SU-DHL-6 (cell line): ENCODE measurements around the gene SETD1A.

Experiments
- H2AFZ ChIP-seq: fragments of 200-600 bp; sonication (generic); 2 replicates; pipeline ENCODE4 v1.6.1; 2014; ENCODE audit warnings: low read depth, mild to moderate bottlenecking, moderate library complexity, mixed read lengths, antibody characterized with exemption, low read length; ENCODE audit not compliant: severe bottlenecking
- H3F3A ChIP-seq: fragments of 200-600 bp; shearing (Covaris generic); 2 replicates; pipeline ENCODE4 v1.6.0; 2016; ENCODE audit warnings: antibody characterized with exemption, mild to moderate bottlenecking; ENCODE audit not compliant: insufficient read depth
- H3K27ac ChIP-seq: fragments of 200-600 bp; sonication (generic); 2 replicates; pipeline ENCODE4 v1.5.1; 2016; ENCODE audit warnings: low read depth, mild to moderate bottlenecking, low read length, moderate library complexity, mixed read lengths
- H3K27me3 ChIP-seq: fragments of 200-600 bp; sonication (generic), shearing (Covaris generic); 2 replicates; pipeline ENCODE4 v1.6.0; 2014; ENCODE audit warnings: mild to moderate bottlenecking, low read length
- H3K36me3 ChIP-seq: fragments of 200-600 bp; sonication (generic); 2 replicates; pipeline ENCODE4 v1.6.1; 2014; ENCODE audit warnings: mild to moderate bottlenecking, low read length, mixed read lengths
- H3K4me2 ChIP-seq: fragments of 300-600, 200-600 bp; shearing (Covaris generic), sonication (generic); 2 replicates; pipeline ENCODE4 v1.6.0; 2014; ENCODE audit warnings: low read length, low read depth, mild to moderate bottlenecking; ENCODE audit not compliant: poor library complexity, severe bottlenecking
- H3K4me3 ChIP-seq: fragments of 200-600 bp; sonication (generic); 2 replicates; pipeline ENCODE4 v1.5.1; 2014; ENCODE audit warnings: antibody characterized with exemption, low read length, mild to moderate bottlenecking, mixed read lengths; ENCODE audit not compliant: insufficient read depth, poor library complexity, severe bottlenecking
- H3K79me2 ChIP-seq: fragments of 200-600 bp; sonication (generic); 2 replicates; pipeline ENCODE4 v1.6.1; 2014; ENCODE audit warnings: mild to moderate bottlenecking, low read length, moderate library complexity; ENCODE audit not compliant: insufficient read depth
- H3K9ac ChIP-seq: fragments of 200-600 bp; sonication (generic); 2 replicates; pipeline ENCODE4 v1.7.0; 2014; ENCODE audit warnings: mild to moderate bottlenecking, low read length
- H3K9me2 ChIP-seq: fragments of 200-600 bp; sonication (generic); replicated peaks from 2 replicates; pipeline ENCODE4 v1.6.1; 2014; ENCODE audit warnings: low read length; ENCODE audit not compliant: insufficient read depth
- H3K9me3 ChIP-seq: fragments of 200-600 bp; sonication (generic); 2 replicates; pipeline ENCODE4 v1.6.1; 2014; ENCODE audit warnings: low read length, mixed read lengths; ENCODE audit not compliant: insufficient read depth
- H4K20me1 ChIP-seq: fragments of 200-600 bp; sonication (generic); 2 replicates; pipeline ENCODE4 v1.6.1; 2014; ENCODE audit warnings: low read depth, mild to moderate bottlenecking, antibody characterized with exemption, low read length, moderate library complexity, mixed read lengths
- CTCF ChIP-seq: fragments of 200-600 bp; sonication (generic); IDR thresholded peaks from one replicate; pipeline ENCODE4 v1.5.1; 2017; ENCODE audit warnings: antibody characterized with exemption, mild to moderate bottlenecking, low read length, moderate library complexity; ENCODE audit not compliant: insufficient read depth, poor library complexity, severe bottlenecking
- EZH2phosphoT487 ChIP-seq: fragments of 200-600 bp; sonication (generic), shearing (Covaris generic); conservative IDR thresholded peaks from 2 replicates; pipeline ENCODE4 v1.6.1; 2018; ENCODE audit warnings: mild to moderate bottlenecking, antibody characterized with exemption, low read length, moderate library complexity, mixed read lengths

Gene SETD1A

GRCh38 chr16:31004658-31005057 lies 47.1 kb downstream of the SETD1A start:
- H3K4me3 ChIP-seq: no peak overlapping the region
- H3F3A ChIP-seq: no peaks in the 10 kb centered on the region
- H3K9ac ChIP-seq: no peak overlapping the region
- no peaks in the 10 kb centered on the region for H3K27me3 ChIP-seq
- no peak for TF ChIP-seq CTCF
- no peak for TF ChIP-seq EZH2phosphoT487
- H3K79me2 ChIP-seq: no peaks in the 10 kb centered on the region
- H2AFZ ChIP-seq: no peak overlapping the region
- no peak overlapping the region for H3K27ac ChIP-seq
- no peaks in the 10 kb centered on the region for H3K9me3 ChIP-seq
- H3K36me3 ChIP-seq: no peaks in the 10 kb centered on the region
- no peak overlapping the region for H3K4me2 ChIP-seq
- H3K9me2 ChIP-seq: no peaks in the 10 kb centered on the region
- H4K20me1 ChIP-seq: no peaks in the 10 kb centered on the region

- no peaks in the 10 kb centered on the region for H3K36me3 ChIP-seq
- no peaks in the 10 kb centered on the region for H3K9me3 ChIP-seq
- no peak overlapping the region for H3K4me3 ChIP-seq
- no peak for TF ChIP-seq EZH2phosphoT487
- TF ChIP-seq CTCF: no peak
- H3K27me3 ChIP-seq: no peaks in the 10 kb centered on the region
- no peak overlapping the region for H2AFZ ChIP-seq
- H3K27ac ChIP-seq: no peak overlapping the region
- H3K9ac ChIP-seq: no peak overlapping the region
- no peak overlapping the region for H3K4me2 ChIP-seq
- H3F3A ChIP-seq: no peaks in the 10 kb centered on the region
- H3K79me2 ChIP-seq: no peaks in the 10 kb centered on the region
- H4K20me1 ChIP-seq: no peaks in the 10 kb centered on the region
- H3K9me2 ChIP-seq: no peaks in the 10 kb centered on the region
These were observed 48.0 kb downstream of the SETD1A start for GRCh38 chr16:31005350-31006085.

- H3K79me2 ChIP-seq: no peaks in the 10 kb centered on the region
- H3K36me3 ChIP-seq: no peaks in the 10 kb centered on the region
- no peaks in the 10 kb centered on the region for H3K27me3 ChIP-seq
- no peaks in the 10 kb centered on the region for H4K20me1 ChIP-seq
- no peaks in the 10 kb centered on the region for H3K9me3 ChIP-seq
- H3K9me2 ChIP-seq: no peaks in the 10 kb centered on the region
- H3K27ac ChIP-seq: no peak overlapping the region
- TF ChIP-seq CTCF: no peak
- no peak for TF ChIP-seq EZH2phosphoT487
- no peak overlapping the region for H3K4me3 ChIP-seq
- no peaks in the 10 kb centered on the region for H3F3A ChIP-seq
- H2AFZ ChIP-seq: no peak overlapping the region
- H3K9ac ChIP-seq: no peak overlapping the region
- no peak overlapping the region for H3K4me2 ChIP-seq
These were observed 48.5 kb downstream of the SETD1A start for GRCh38 chr16:31006086-31006385.
